Body of pancreas (tissue), 4 donors: ENCODE measurements around the gene TUSC7. TPM values are rescaled to one million over a fixed set of nuclear protein-coding genes. Genes with fewer than 3 reads are reported as not detected.

Experiments used
- ATAC-seq: fragments of 150-250 bp; one replicate; pipeline ENCODE4 v1.9.1; 2016
- DNase-seq, 4 donors: peaks; one replicate each; pipeline ENCODE4 v3.0.0-alpha.2; 2019
- H3K27ac ChIP-seq, 4 donors: fragments of 200-600 bp; sonication (generic); 1 replicate in 3 of 4; 2 replicates in 1 of 4; pipeline versions ENCODE4 v1.5.1 to v1.6.1; 2016 to 2019; ENCODE audit warnings: mild to moderate bottlenecking in 1 of 4, mixed read lengths in 1 of 4, moderate library complexity in 1 of 4
- H3K27me3 ChIP-seq, 2 donors: fragments of 200-600 bp; sonication (generic); one replicate each; pipeline ENCODE4 v1.6.0; 2016; ENCODE audit warnings: mild to moderate bottlenecking in 1 of 2
- H3K36me3 ChIP-seq, 2 donors: fragments of 200-600 bp; sonication (generic); replicated peaks in 1 of 2; 2 replicates each; pipeline ENCODE4 v1.5.1; 2016; ENCODE audit warnings: low read depth in 2 of 2; ENCODE audit not compliant: insufficient read depth in 1 of 2
- H3K4me1 ChIP-seq: fragments of 200-600 bp; sonication (generic); one replicate; pipeline ENCODE4 v1.6.0; 2016
- H3K4me3 ChIP-seq, 2 donors: fragments of 200-600 bp; sonication (generic); 1 replicate in 1 of 2; 2 replicates in 1 of 2; pipeline ENCODE4 v1.5.1; 2016 to 2019
- H3K9me3 ChIP-seq, 3 donors: fragments of 200-600 bp; sonication (generic); 1 replicate in 2 of 3; 2 replicates in 1 of 3; pipeline ENCODE4 v1.5.1; 2016
- CTCF ChIP-seq, 7 experiments: fragments of 450-650 bp in 4 of 7; fragments of 200-600 bp in 3 of 7; sonication (generic) in 3 of 7; IDR thresholded peaks; one replicate each; pipeline ENCODE4 v1.5.1; 2016 to 2019; ENCODE audit warnings: antibody characterized with exemption in 7 of 7
- POLR2A ChIP-seq, 3 donors: fragments of 450-650 bp; IDR thresholded peaks; one replicate each; pipeline ENCODE4 v1.6.1; 2016; ENCODE audit warnings: antibody characterized with exemption in 3 of 3, mild to moderate bottlenecking in 2 of 3
- WGBS, 2 donors: methylation state at CpG; one replicate each; pipeline ENCODE4 v1.1.5; 2017; 5-methylcytosine and 5-hydroxymethylcytosine counted together
- intact Hi-C: fragments of 100-400 bp; cut with DNase I; formaldehyde crosslinking; loops from one replicate; pipeline ENCODE4 v1.15.1; 2023
- total RNA-seq, 2 donors: library from RNA; depleted of rRNA; stranded (reverse); fragments of >200 nt; gene quantifications; one replicate each; pipeline ENCODE4 v1.1.0, GENCODE V29; 2016

TUSC7 gene
- not detected for total RNA-seq

DNA sequence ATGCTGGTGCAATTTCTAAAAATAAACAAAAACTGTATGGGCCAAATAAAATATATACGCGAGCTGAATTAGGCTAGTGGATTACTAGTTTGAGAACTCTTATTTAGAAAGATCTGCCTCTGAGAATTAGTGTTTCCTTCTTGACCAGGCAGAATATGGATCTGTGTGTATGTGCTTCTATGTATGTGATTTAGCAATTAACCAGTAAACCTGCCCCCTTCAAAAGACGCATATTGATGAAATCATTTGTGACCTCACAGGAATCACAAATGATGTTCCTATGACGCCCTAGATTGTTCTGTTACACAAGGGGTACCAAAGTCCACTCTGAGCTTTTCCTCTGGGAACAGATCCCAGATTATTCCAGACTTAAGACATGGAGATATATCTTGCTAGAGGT, at the start of gene TUSC7:
Gene TUSC7, plus strand, starts transcription at position 301 of the 400 bp plus-strand sequence.
- Histone ChIP-seq H3K27me3 (no peaks in the 10 kb centered on the region), H3K36me3 (no peaks in the 10 kb centered on the region), H3K4me1 (no peaks in the 10 kb centered on the region), H3K9me3 (no peaks in the 10 kb centered on the region), H3K27ac (no peak within 1 kb of the TSS), H3K4me3 (no peak within 1 kb of the TSS)
- intact Hi-C loops: no loop called here
- WGBS, 2 donors: 76 to 80% methylated on average over 4 of the region's 4 CpGs
- DNase-seq (no peak), ATAC-seq (no peak)
- no peak for TF ChIP-seq POLR2A (IDR thresholded peaks at IDR 0.05)
- no peak for TF ChIP-seq CTCF (IDR thresholded peaks at IDR 0.05)

DNA sequence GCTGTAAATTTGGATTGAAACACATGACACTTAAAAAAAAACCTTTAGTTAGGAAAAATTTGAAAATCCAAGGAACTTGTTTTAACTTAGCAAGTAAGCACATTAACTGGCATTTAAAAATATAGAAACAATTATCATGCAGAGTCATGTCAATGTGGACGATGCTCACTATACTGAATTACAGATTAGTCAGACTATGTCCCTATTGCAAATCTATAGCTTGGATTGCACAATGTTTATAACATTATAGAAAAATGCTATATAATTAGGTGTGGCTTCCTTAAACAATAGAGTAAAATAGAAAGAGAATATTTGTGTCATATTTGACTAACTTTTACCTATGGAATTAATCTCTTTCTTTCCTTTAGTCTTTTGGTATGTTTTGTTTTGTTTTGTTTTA, 48.4 kb upstream of the TUSC7 start:
- Histone ChIP-seq H3K27me3 (no peaks in the 10 kb centered on the region), H3K4me1 (no peaks in the 10 kb centered on the region), H3K36me3 (no peaks in the 10 kb centered on the region), H3K4me3 (no peak overlapping the region), H3K27ac (no peak overlapping the region), H3K9me3 (no peaks in the 10 kb centered on the region)
- DNase-seq: no peak
- no peak for ATAC-seq
- intact Hi-C loops: no loop called here
- WGBS, 2 donors: 82 to 85% methylated on average over 1 of the region's 1 CpG
- TF ChIP-seq CTCF (IDR thresholded peaks at IDR 0.05) (no peak), POLR2A (IDR thresholded peaks at IDR 0.05) (no peak)

- Histone ChIP-seq H3K27me3 (no peaks in the 10 kb centered on the region), H3K9me3 (no peaks in the 10 kb centered on the region), H3K27ac (no peak overlapping the region), H3K4me1 (no peaks in the 10 kb centered on the region), H3K4me3 (no peak overlapping the region), H3K36me3 (no peaks in the 10 kb centered on the region)
- intact Hi-C loops: no loop called here
- no peak for ATAC-seq
- 29 to 32% methylated on average over 8 of the region's 8 CpGs for WGBS, 2 donors
- TF ChIP-seq CTCF (IDR thresholded peaks at IDR 0.05): no peak
- no peak for TF ChIP-seq POLR2A (IDR thresholded peaks at IDR 0.05)
- DNase-seq: no peak
These were observed 46.1 kb upstream of the TUSC7 start for GRCh38 chr3:116663161-116664110.

DNA sequence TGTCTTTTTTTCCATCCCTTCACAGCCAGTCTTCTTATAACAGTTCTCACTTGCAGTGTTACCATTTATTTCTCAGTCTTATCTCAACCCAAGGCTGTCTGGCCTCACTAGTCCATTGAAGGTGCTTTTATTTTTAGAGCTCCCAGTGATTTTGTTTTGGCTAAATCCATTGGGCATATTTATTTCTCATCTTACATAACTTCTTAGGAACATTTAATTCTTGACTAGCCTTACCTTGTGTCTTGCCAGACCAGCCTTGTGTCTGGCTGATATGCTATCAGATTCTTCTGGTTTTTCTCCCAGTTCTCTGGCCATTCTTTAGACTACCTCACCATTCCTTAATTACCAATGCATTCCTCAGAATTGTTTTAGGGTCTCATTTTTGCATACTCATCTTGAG, 42.3 kb upstream of the TUSC7 start:
- Histone ChIP-seq H3K27ac (no peak overlapping the region), H3K36me3 (no peaks in the 10 kb centered on the region), H3K4me1 (no peaks in the 10 kb centered on the region), H3K27me3 (no peaks in the 10 kb centered on the region), H3K9me3 (no peaks in the 10 kb centered on the region), H3K4me3 (no peak overlapping the region)
- ATAC-seq (no peak), DNase-seq (no peak)
- no peak for TF ChIP-seq CTCF (IDR thresholded peaks at IDR 0.05)
- no peak for TF ChIP-seq POLR2A (IDR thresholded peaks at IDR 0.05)
- intact Hi-C loops: no loop called here

GRCh38 chr3:116667791-116668190, 41.8 kb upstream of the TUSC7 start:
- Histone ChIP-seq H3K27me3 (no peaks in the 10 kb centered on the region), H3K27ac (no peak overlapping the region), H3K4me3 (no peak overlapping the region), H3K36me3 (no peaks in the 10 kb centered on the region), H3K9me3 (no peaks in the 10 kb centered on the region), H3K4me1 (no peaks in the 10 kb centered on the region)
- ATAC-seq (no peak), DNase-seq (no peak)
- intact Hi-C loops: no loop called here
- WGBS, 2 donors: 63 to 69% methylated on average over 1 of the region's 1 CpG
- no peak for TF ChIP-seq POLR2A (IDR thresholded peaks at IDR 0.05)
- TF ChIP-seq CTCF (IDR thresholded peaks at IDR 0.05): no peak
